ENCODE data around the gene MBD3L2B.
A peak's percentile ranks its signal among the peaks of the same experiment; 100 is the strongest.

Gene MBD3L2B

DNA sequence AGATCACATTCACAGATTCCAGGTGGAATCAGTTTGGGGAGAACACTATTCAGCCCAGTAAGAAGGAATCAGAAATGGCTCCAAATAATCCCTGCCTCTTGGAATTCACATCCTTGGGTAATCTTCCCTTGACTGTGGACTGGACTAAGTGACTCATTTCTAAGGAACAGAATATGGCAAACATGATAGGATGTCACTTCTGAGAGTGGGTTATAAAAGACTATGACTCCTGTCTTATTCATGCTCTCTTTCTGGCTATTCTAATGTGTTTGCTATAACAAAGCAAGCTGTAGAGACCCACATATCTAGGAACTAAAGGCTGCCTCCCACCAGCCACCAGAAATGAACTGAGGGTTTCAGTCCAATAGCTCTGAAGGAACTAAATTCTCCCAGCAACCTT is 37.8 kb downstream of the MBD3L2B start:
- peaks cover 7% of the 10 kb centered on the region for H3K9me3 ChIP-seq
- peaks cover 12% of the 10 kb centered on the region for H3K27me3 ChIP-seq
- no peaks in the 10 kb centered on the region for H3K36me3 ChIP-seq
- no peaks in the 10 kb centered on the region for H3K4me1 ChIP-seq (ENCODE audit: control insufficient read depth in 1 of 2, insufficient read depth in 1 of 2, low read depth in 1 of 2, low read length in 1 of 2)
- H3K4me3 ChIP-seq (ENCODE audit: low read depth in 1 of 2, low read length in 1 of 2) = no peak overlapping the region
- no peak overlapping the region for H3K27ac ChIP-seq
- TF ChIP-seq, protein P1, sequence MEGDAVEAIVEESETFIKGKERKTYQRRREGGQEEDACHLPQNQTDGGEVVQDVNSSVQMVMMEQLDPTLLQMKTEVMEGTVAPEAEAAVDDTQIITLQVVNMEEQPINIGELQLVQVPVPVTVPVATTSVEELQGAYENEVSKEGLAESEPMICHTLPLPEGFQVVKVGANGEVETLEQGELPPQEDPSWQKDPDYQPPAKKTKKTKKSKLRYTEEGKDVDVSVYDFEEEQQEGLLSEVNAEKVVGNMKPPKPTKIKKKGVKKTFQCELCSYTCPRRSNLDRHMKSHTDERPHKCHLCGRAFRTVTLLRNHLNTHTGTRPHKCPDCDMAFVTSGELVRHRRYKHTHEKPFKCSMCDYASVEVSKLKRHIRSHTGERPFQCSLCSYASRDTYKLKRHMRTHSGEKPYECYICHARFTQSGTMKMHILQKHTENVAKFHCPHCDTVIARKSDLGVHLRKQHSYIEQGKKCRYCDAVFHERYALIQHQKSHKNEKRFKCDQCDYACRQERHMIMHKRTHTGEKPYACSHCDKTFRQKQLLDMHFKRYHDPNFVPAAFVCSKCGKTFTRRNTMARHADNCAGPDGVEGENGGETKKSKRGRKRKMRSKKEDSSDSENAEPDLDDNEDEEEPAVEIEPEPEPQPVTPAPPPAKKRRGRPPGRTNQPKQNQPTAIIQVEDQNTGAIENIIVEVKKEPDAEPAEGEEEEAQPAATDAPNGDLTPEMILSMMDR (IDR thresholded peaks at IDR 0.05) = no peak

DNA sequence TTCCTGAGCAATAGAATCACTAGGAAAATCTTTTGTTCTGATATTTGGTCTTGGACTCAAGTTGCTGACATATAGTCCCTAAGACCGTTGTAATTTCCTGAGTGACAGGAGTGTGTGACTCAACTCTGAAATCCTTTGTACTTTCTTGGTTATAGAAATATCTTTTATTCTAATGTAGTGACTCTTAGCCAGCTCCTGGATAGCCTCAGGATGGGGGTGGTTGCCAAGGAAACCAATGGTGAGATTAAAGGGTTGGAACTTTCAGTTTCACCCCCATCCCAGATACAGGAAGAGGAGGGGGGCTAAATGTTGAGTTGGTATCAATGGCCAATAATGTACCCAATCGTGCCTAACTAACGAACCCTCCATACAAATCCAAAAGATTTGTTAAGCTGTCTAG is 41.8 kb downstream of the MBD3L2B start:
- Histone ChIP-seq H3K4me3 (ENCODE audit: low read depth in 1 of 2, low read length in 1 of 2) (no peak overlapping the region), H3K36me3 (no peaks in the 10 kb centered on the region), H3K27me3 (peaks cover 15% of the 10 kb centered on the region), H3K27ac (no peak overlapping the region), H3K9me3 (peaks cover 10% of the 10 kb centered on the region), H3K4me1 (ENCODE audit: control insufficient read depth in 1 of 2, insufficient read depth in 1 of 2, low read depth in 1 of 2, low read length in 1 of 2) (no peaks in the 10 kb centered on the region)
- TF ChIP-seq, protein P1 (IDR thresholded peaks at IDR 0.05) = no peak

DNA sequence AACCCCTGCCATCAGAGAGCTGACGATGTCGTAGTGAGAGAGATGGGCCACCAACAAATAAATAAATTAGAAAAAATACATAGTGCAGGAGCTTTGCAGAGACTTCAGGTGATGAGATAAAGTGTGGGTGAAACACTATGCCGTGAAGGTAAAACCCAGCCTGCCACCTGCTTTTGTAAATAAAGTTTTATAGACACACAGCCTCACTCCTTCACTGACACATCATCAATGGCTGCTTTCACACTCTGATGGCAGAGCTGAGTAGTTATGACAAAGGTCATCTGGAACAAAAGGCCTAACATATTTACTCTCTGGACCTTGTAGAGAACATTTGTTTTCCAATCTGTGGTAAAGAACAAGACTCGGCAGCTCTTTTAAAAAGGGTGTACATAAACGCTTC is 45.0 kb downstream of the MBD3L2B start:
- no peaks in the 10 kb centered on the region for H3K4me1 ChIP-seq (ENCODE audit: control insufficient read depth in 1 of 2, insufficient read depth in 1 of 2, low read depth in 1 of 2, low read length in 1 of 2)
- peaks cover 10% of the 10 kb centered on the region for H3K9me3 ChIP-seq
- no peak overlapping the region for H3K27ac ChIP-seq
- TF ChIP-seq, protein P1 (IDR thresholded peaks at IDR 0.05) = no peak
- H3K4me3 ChIP-seq (ENCODE audit: low read depth in 1 of 2, low read length in 1 of 2) = no peak overlapping the region
- H3K36me3 ChIP-seq = no peaks in the 10 kb centered on the region
- peaks cover 10% of the 10 kb centered on the region for H3K27me3 ChIP-seq

DNA sequence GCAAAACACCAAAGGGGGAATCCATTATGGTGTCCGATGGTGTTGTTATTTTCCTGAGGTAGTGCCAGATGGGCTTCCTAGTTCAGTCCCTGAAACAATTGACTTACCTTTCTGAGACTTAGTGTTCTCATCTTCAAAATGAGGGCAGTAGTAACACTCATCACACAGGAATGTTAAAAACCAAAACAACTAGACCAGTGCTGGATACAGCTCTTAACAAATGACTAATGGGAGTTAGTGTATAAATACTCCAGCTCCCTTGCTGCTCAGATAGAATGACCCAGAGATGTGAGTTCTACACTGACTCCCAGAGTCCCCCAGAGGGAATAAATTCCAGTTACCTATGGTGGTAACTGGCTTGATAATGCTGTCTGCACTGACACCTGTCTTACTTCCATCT is 49.9 kb downstream of the MBD3L2B start:
- no peaks in the 10 kb centered on the region for H3K36me3 ChIP-seq
- peaks cover 8% of the 10 kb centered on the region for H3K27me3 ChIP-seq
- H3K9me3 ChIP-seq = no peaks in the 10 kb centered on the region
- no peak overlapping the region for H3K27ac ChIP-seq
- H3K4me1 ChIP-seq (ENCODE audit: control insufficient read depth in 1 of 2, insufficient read depth in 1 of 2, low read depth in 1 of 2, low read length in 1 of 2) = peaks cover 7 to 12% of the 10 kb centered on the region in 2 experiments
- no peak overlapping the region for H3K4me3 ChIP-seq (ENCODE audit: low read depth in 1 of 2, low read length in 1 of 2)
- TF ChIP-seq, protein P1 (IDR thresholded peaks at IDR 0.05) = no peak

DNA sequence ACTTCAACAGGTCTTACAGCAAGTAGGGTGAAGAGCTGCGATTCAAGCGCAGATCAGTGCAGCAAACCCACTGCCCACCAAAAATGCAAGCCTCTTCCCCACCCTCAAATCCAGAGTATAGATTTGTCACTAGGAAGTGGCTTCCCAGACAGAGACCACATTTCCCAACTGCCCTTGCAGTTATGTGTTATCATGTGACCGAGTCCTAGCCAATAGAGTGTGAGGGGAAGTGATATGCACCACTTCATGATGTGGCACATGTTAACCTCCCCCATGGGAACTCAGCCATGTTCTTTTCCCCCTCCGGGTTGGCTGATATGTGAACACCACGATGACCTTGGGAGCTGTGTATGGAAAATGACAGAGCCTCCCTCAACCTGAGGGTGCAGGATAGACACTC is 50.8 kb downstream of the MBD3L2B start:
- no peaks in the 10 kb centered on the region for H3K36me3 ChIP-seq
- no peaks in the 10 kb centered on the region for H3K27me3 ChIP-seq
- peak overlapping the region; percentile 46 for H3K27ac ChIP-seq
- TF ChIP-seq, protein P1 (IDR thresholded peaks at IDR 0.05) = no peak
- no peaks in the 10 kb centered on the region for H3K9me3 ChIP-seq
- no peak overlapping the region for H3K4me3 ChIP-seq (ENCODE audit: low read depth in 1 of 2, low read length in 1 of 2)
- peaks cover 7 to 12% of the 10 kb centered on the region in 2 experiments for H3K4me1 ChIP-seq (ENCODE audit: control insufficient read depth in 1 of 2, insufficient read depth in 1 of 2, low read depth in 1 of 2, low read length in 1 of 2)

DNA sequence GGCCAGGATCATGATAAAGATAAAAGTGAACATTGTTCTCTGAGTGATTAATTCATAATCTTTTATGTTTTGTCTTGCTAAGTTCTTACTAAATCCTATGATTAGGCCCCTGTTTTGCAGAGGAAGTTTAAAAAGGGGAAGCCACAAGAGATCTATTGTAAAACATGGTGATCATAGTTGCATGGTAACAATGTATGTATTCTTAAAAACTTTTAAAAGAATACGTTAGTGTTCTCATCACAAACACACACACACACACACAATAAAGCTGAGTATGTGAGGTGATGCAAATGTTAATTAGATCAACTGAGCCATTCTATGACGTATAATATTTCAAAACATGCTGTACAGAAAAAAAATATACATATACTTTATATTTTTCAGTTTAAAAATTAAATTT is 51.2 kb downstream of the MBD3L2B start:
- no peak overlapping the region for H3K4me3 ChIP-seq (ENCODE audit: low read depth in 1 of 2, low read length in 1 of 2)
- peaks cover 7 to 12% of the 10 kb centered on the region in 2 experiments for H3K4me1 ChIP-seq (ENCODE audit: control insufficient read depth in 1 of 2, insufficient read depth in 1 of 2, low read depth in 1 of 2, low read length in 1 of 2)
- no peaks in the 10 kb centered on the region for H3K36me3 ChIP-seq
- TF ChIP-seq, protein P1 (IDR thresholded peaks at IDR 0.05) = no peak
- H3K27ac ChIP-seq = peak overlapping the region; percentile 46
- no peaks in the 10 kb centered on the region for H3K27me3 ChIP-seq
- H3K9me3 ChIP-seq = no peaks in the 10 kb centered on the region
